HG02938 (cell line): ENCODE results near the gene DCTD.

Experiments
- ATAC-seq: cut with Tn5 transposase; IDR thresholded peaks from one replicate; pipeline ENCODE4 v1.9.1; 2021; ENCODE audit warnings: mild to moderate bottlenecking, moderate library complexity; ENCODE audit not compliant: unreplicated experiment

DCTD gene

DNA sequence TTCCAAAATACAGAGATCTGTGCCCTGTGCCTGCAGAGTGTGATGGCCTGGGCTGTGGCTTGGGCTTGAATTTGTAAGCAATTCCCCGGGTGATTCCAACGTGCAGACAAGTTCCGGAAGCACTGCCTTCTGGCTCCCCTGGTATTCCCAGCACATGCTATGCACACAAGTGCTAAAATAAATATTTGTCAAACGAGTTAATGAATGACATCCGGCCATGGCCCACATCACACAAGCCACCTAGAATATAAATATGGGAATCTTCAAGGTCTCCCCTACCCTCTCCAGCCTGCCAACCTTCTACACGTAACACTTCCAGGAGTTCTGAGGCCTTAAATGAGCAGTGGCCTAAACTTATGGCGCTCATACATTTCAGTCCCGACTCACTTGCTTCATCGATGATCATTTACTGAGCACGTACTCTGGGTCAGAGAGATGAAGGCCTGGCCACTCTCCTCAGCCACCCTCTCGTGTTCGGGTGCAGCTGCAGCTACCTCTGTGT is 21.3 kb downstream of the DCTD start:
- ATAC-seq = no peak

DNA sequence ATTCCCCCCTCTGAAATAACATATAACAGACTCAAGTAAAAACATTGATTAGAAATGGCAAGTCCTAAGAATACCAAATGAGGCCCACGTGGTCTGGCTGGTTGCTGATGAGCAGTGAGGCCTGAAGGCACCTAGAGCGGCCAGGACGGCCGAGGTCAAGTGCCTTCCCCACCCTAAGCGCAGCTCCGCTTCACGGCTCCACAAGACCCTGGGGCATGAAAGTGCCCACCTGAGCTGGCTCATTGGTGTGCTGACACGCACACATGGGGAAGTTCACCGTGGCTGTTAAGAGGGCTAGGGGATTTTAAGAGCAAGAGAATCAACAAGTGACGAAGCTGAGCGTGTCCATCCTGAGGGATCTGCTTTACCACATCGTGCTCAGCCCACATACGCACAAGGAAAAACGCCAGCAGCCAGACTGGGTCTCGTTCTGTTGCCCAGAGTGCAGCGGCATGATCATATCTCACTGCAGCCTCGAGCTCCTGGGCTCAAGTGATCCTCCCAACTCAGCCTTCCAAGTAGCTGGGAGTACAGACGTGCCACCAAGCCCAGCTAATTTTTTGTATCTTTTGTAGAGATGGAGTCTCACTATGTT is 22.4 kb downstream of the DCTD start:
- no peak for ATAC-seq

GRCh38 chr4:182893474-182894080 is 23.6 kb downstream of the DCTD start:
- no peak for ATAC-seq

GRCh38 chr4:182893047-182893446 is 24.1 kb downstream of the DCTD start:
- no peak for ATAC-seq

- ATAC-seq = no peak
Observed at GRCh38 chr4:182890202-182890601, 27.0 kb downstream of the DCTD start.

DNA sequence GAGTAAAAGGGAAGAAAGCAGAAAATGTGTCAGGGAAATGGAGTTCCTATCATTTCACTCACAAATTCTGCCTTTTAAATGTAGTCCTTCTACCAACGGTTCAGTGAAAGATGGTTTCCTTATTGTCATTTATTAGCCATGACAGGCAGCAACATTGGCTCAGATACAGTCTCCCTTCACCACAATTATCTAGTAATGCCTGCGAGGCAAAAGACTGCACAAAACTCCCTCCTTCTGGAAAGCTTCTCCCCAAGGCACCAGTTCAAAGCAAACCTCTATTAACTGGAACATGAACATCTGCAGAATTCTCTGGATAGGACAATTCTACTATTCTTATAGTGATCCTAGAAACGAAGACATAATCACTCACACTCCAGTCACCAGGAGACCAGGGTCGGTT is 28.3 kb downstream of the DCTD start:
- ATAC-seq = no peak

DNA sequence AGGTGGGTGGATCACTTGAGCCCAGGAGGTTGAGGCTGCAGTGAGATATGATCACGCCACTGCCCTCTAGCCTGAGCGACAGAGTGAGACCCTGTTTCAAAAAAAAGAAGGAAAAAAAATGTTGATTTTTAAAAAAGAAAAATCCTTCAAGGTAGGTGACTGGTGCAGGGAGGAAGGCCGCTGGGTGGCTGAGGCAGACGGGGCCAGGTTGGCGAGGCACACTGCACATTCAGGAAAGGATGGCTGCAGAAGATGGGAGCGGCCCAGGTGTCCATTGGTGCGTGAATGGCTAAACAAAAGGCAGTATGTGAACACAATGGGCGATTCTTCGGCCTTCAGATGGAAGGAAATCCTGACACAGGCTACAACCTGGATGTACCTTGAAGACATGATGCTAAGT is 30.4 kb downstream of the DCTD start:
- ATAC-seq = no peak

- no peak for ATAC-seq
Observed at GRCh38 chr4:182886205-182886604, 31.0 kb downstream of the DCTD start.

GRCh38 chr4:182885738-182886077 is 31.5 kb downstream of the DCTD start:
- ATAC-seq = no peak

DNA sequence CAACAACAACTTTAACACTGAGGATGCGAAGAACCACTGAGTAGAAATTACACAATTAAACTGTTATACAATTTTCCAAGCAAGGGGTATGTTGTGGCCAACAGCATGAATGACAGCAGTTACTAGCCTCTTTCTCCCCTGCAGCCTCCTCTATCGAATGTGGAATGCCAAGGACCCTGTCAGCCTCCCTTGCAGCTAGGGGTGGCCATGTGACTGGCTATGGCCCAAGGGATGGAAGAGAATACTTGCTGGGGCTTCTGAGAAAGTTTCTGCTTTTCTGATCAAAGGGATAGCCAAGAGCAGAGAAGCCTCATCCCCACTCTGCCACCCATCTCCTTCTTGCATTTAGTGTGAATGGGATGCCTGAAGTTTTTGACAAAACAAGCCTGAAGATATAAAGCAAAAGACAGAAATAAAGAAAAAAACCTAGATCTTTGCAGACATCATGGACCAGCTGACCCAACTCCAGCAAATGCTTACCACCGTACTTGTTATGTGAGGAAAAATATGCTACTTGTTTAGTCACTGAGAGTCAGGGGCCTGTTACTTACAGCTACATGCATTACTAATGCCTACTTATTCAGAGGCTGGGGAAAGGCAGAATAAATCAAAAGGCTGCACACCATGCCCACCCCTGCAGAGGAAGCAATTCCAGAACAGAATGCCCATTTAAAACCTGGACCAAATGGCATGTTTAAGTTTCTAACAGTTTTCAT is 32.0 kb downstream of the DCTD start:
- no peak for ATAC-seq

GRCh38 chr4:182884040-182884439 is 33.1 kb downstream of the DCTD start:
- no peak for ATAC-seq

DNA sequence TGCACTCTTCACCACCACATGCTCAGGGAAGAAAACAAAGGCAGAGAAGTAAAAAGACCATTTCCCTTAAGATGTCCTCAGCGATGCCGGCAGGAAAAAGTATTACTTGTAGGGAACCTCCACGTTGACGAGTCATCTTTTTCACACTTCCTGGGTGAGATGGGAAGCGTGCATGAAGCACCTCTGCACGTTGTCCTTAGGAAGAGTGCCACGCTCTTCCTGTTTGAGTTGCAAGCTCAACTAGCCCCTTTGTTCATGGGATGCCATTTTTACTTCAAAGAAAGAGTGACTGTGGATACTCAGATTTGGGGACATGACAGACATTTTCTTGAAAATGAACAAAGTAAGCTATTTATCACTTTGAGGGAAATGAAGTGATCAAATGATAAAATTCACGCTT is 33.8 kb downstream of the DCTD start:
- no peak for ATAC-seq

- no peak for ATAC-seq
Observed at GRCh38 chr4:182881914-182882313, 35.3 kb downstream of the DCTD start.

GRCh38 chr4:182880387-182881356 is 36.5 kb downstream of the DCTD start:
- no peak for ATAC-seq

DNA sequence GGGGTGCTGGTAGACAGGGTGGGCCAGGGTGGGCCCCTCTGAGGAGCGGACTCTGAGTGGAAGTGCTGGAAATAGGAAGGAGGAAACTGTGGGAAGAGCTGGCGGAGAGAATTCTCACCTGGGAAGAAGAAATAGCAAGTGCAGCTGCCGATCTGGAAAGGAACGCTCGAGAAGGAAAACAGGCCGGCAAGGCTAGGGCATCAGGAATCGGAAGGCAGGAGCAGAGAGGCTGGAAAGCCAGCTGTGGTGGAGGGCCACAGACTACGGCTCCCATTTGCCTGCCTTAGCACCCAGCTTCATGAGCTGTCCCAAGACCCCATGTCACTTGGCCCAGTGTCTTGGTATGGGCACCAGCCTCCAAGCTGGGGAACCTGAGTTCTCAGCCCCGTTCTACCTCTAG is 37.3 kb downstream of the DCTD start:
- no peak for ATAC-seq

GRCh38 chr4:182878633-182879495 is 38.3 kb downstream of the DCTD start:
- no peak for ATAC-seq

- no peak for ATAC-seq
Observed at GRCh38 chr4:182877326-182877883, 39.8 kb downstream of the DCTD start.

GRCh38 chr4:182876427-182876826 is 40.8 kb downstream of the DCTD start:
- no peak for ATAC-seq

GRCh38 chr4:182875453-182876405 is 41.5 kb downstream of the DCTD start:
- ATAC-seq = no peak
